ENCODE results near the gene WNT3A. TPM values are rescaled to one million over a fixed set of nuclear protein-coding genes. Genes with fewer than 3 reads are reported as not detected.

Gene WNT3A
- total RNA-seq, 2 donors from 2014 or later: not detected

DNA sequence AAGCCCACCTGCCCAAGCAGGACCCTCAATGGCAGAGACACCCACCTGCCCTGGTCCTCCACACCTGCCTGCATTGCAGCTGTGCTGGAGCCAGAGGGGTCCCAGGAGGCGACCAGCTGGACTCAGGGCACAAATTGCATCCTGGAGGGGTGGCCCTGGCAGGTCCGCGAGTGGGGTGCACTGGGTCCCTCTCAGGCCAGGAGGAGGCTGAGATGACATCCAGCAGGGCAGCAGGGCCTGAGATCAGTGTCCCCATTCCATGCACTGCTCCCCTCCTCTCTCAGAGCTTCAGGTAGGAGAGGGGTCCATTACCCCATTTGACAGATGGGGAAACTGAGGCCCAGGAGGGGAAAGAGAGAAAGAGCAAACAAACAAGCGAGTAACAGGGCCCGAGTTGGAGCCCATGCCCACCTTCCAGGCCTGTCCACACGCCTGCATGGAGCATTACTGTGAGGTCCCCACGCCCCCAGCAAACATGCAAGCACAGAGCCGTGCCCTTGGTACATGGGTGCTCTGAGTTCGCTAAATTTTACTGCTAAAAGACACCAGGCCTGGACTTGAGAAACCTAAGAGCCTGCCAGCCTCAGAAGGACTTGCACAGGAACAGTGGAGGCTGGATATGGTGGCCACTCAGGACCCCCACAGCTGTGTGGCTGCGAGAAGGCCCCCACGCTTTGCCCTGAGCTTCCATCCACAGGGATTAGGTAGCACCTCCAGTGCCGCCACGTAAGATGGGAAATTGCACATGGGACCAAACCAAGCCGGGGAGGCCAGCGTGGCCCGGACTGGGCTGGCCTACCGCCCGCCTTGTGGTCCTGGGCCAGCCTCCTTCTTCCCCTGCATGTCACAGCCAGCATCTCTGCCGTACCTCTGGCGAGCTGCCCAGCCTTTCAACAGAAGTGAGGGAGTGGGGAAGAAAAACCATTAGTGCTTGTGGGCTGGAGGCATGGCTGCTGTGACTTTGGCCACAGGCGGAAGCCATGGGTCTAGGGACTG lies 7.4 kb downstream of the WNT3A start:
- Histone ChIP-seq H3K27ac (no peak overlapping the region), H3K4me1 (ENCODE audit: control insufficient read depth in 1 of 2, low read depth in 2 of 2) (no peaks in the 10 kb centered on the region), H3K36me3 (no peaks in the 10 kb centered on the region), H3K27me3 (replicated peaks; ENCODE audit: insufficient read depth) (no peaks in the 10 kb centered on the region), H3K9me3 (no peaks in the 10 kb centered on the region), H3K4me3 (no peak overlapping the region)
- TF ChIP-seq CTCF (IDR thresholded peaks at IDR 0.05): no peak
- no peak for ATAC-seq (ENCODE audit: insufficient number of reproducible peaks, low FRiP score, low read depth)
- no peak for DNase-seq (ENCODE audit: low spot score)

GRCh38 chr1:228015276-228016180 lies 8.7 kb downstream of the WNT3A start:
- Histone ChIP-seq H3K4me3 (no peak overlapping the region), H3K9me3 (no peaks in the 10 kb centered on the region), H3K36me3 (no peaks in the 10 kb centered on the region), H3K4me1 (ENCODE audit: control insufficient read depth in 1 of 2, low read depth in 2 of 2) (no peaks in the 10 kb centered on the region), H3K27ac (no peak overlapping the region), H3K27me3 (replicated peaks; ENCODE audit: insufficient read depth) (no peaks in the 10 kb centered on the region)
- ATAC-seq (ENCODE audit: insufficient number of reproducible peaks, low FRiP score, low read depth) (no peak), DNase-seq (ENCODE audit: low spot score) (no peak)
- no peak for TF ChIP-seq CTCF (IDR thresholded peaks at IDR 0.05)

DNA sequence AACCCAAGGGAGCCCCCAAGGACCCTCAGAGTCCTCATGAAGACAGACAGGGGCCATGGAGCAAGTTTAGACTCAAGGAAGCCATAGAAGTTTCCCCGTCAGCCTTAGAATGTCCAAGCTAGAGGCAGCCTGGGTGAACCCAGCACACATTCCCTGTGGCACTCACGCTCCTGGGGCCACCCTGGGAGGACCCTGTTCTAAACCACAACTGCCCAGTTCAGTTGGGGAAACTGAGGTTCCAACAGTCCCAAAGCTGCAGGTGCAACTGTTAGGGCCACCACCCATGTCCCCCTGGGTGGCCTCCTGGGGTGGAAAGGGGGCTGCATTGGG lies 9.3 kb downstream of the WNT3A start:
- Histone ChIP-seq H3K36me3 (no peaks in the 10 kb centered on the region), H3K4me3 (no peak overlapping the region), H3K9me3 (no peaks in the 10 kb centered on the region), H3K4me1 (ENCODE audit: control insufficient read depth in 1 of 2, low read depth in 2 of 2) (no peaks in the 10 kb centered on the region), H3K27ac (no peak overlapping the region), H3K27me3 (replicated peaks; ENCODE audit: insufficient read depth) (no peaks in the 10 kb centered on the region)
- ATAC-seq (ENCODE audit: insufficient number of reproducible peaks, low FRiP score, low read depth) (no peak), DNase-seq (ENCODE audit: low spot score) (no peak)
- no peak for TF ChIP-seq CTCF (IDR thresholded peaks at IDR 0.05)

GRCh38 chr1:228016653-228017355 lies 10.0 kb downstream of the WNT3A start:
- Histone ChIP-seq H3K9me3 (no peaks in the 10 kb centered on the region), H3K4me3 (no peak overlapping the region), H3K27ac (no peak overlapping the region), H3K4me1 (ENCODE audit: control insufficient read depth in 1 of 2, low read depth in 2 of 2) (no peaks in the 10 kb centered on the region), H3K36me3 (no peaks in the 10 kb centered on the region), H3K27me3 (replicated peaks; ENCODE audit: insufficient read depth) (no peaks in the 10 kb centered on the region)
- ATAC-seq (ENCODE audit: insufficient number of reproducible peaks, low FRiP score, low read depth): no peak
- TF ChIP-seq CTCF (IDR thresholded peaks at IDR 0.05): no peak
- DNase-seq (ENCODE audit: low spot score): no peak
